ENCODE results near the gene SLC2A1.

DNA sequence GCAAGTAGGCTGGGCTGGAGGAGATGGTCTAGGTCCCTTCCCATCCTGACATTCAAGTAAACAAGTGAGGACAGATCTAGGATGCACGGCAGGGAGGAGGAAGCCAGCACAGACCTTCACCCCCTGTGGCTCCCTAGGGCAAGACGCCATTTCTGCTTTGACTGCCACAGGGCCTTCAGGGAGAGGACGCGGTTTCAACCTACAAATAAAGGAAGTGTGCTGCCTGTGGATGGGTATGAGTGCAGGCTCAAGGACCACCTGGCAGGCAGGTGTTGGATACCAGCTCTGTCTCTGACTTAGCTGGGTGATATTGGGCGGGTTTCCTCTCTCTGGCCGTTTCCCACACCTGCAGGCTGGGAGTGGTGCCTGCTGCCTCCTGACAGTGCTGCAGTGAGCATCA, 16.2 kb downstream of the SLC2A1 start:
- TF ChIP-seq, protein P1, sequence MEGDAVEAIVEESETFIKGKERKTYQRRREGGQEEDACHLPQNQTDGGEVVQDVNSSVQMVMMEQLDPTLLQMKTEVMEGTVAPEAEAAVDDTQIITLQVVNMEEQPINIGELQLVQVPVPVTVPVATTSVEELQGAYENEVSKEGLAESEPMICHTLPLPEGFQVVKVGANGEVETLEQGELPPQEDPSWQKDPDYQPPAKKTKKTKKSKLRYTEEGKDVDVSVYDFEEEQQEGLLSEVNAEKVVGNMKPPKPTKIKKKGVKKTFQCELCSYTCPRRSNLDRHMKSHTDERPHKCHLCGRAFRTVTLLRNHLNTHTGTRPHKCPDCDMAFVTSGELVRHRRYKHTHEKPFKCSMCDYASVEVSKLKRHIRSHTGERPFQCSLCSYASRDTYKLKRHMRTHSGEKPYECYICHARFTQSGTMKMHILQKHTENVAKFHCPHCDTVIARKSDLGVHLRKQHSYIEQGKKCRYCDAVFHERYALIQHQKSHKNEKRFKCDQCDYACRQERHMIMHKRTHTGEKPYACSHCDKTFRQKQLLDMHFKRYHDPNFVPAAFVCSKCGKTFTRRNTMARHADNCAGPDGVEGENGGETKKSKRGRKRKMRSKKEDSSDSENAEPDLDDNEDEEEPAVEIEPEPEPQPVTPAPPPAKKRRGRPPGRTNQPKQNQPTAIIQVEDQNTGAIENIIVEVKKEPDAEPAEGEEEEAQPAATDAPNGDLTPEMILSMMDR (optimal IDR thresholded peaks at IDR 0.05 in 1 of 3, IDR thresholded peaks at IDR 0.05 in 1 of 3, conservative IDR thresholded peaks at IDR 0.05 in 1 of 3; ENCODE audit: extremely low read depth in 1 of 3, insufficient read depth in 2 of 3, low read length in 3 of 3) = no peak
- no peak for TF ChIP-seq EZH2 (IDR thresholded peaks at IDR 0.05; ENCODE audit: low read length)
